ENCODE results near the gene MAP2K5.

MAP2K5 gene

GRCh38 chr15:67779549-67780111, 237.1 kb downstream of the MAP2K5 start:
- Histone ChIP-seq H3K9me2 (replicated peaks; ENCODE audit: low read depth, low read length) (no peaks in the 10 kb centered on the region), H3K9ac (ENCODE audit: low read depth, low read length, poor library complexity, severe bottlenecking) (peak overlapping the region; percentile 91), H3K4me1 (ENCODE audit: insufficient read depth, low read length, poor library complexity, severe bottlenecking) (peaks cover 79% of the 10 kb centered on the region), H3K36me3 (ENCODE audit: insufficient read depth, low read length) (no peaks in the 10 kb centered on the region), H3F3A (ENCODE audit: low read depth) (peaks cover 7% of the 10 kb centered on the region), H3K79me2 (ENCODE audit: insufficient read depth, low read length) (peaks cover 30% of the 10 kb centered on the region), H3K4me3 (ENCODE audit: low read length, poor library complexity, severe bottlenecking) (peak overlapping the region; percentile 12), H2AFZ (ENCODE audit: low read length) (no peak overlapping the region), H3K27me3 (ENCODE audit: insufficient read depth, low read length, poor library complexity, severe bottlenecking) (no peaks in the 10 kb centered on the region), H4K20me1 (ENCODE audit: insufficient read depth, low read length, poor library complexity, severe bottlenecking) (no peaks in the 10 kb centered on the region), H3K9me3 (ENCODE audit: insufficient read depth, low read depth, low read length) (no peaks in the 10 kb centered on the region), H3K4me2 (ENCODE audit: low read depth, low read length, poor library complexity, severe bottlenecking) (peak overlapping the region; percentile 77)
- TF ChIP-seq CTCF (conservative IDR thresholded peaks at IDR 0.05; ENCODE audit: low read length) (no peak), EZH2phosphoT487 (IDR thresholded peaks at IDR 0.05; ENCODE audit: borderline replicate concordance) (no peak)

- Histone ChIP-seq H3K4me1 (ENCODE audit: insufficient read depth, low read length, poor library complexity, severe bottlenecking) (peaks cover 82% of the 10 kb centered on the region), H2AFZ (ENCODE audit: low read length) (no peak overlapping the region), H3K9me2 (replicated peaks; ENCODE audit: low read depth, low read length) (no peaks in the 10 kb centered on the region), H3K27me3 (ENCODE audit: insufficient read depth, low read length, poor library complexity, severe bottlenecking) (no peaks in the 10 kb centered on the region), H3K79me2 (ENCODE audit: insufficient read depth, low read length) (peaks cover 30% of the 10 kb centered on the region), H4K20me1 (ENCODE audit: insufficient read depth, low read length, poor library complexity, severe bottlenecking) (no peaks in the 10 kb centered on the region), H3K4me3 (ENCODE audit: low read length, poor library complexity, severe bottlenecking) (no peak overlapping the region), H3K36me3 (ENCODE audit: insufficient read depth, low read length) (no peaks in the 10 kb centered on the region), H3K9ac (ENCODE audit: low read depth, low read length, poor library complexity, severe bottlenecking) (peak overlapping the region; percentile 91), H3F3A (ENCODE audit: low read depth) (peaks cover 10% of the 10 kb centered on the region), H3K9me3 (ENCODE audit: insufficient read depth, low read depth, low read length) (no peaks in the 10 kb centered on the region), H3K4me2 (ENCODE audit: low read depth, low read length, poor library complexity, severe bottlenecking) (peak overlapping the region; percentile 77)
- no peak for TF ChIP-seq CTCF (conservative IDR thresholded peaks at IDR 0.05; ENCODE audit: low read length)
These were observed 238.6 kb downstream of the MAP2K5 start for GRCh38 chr15:67781061-67781460.

- peaks cover 30% of the 10 kb centered on the region for H3K79me2 ChIP-seq (ENCODE audit: insufficient read depth, low read length)
- peak overlapping the region; percentile 77 for H3K4me2 ChIP-seq (ENCODE audit: low read depth, low read length, poor library complexity, severe bottlenecking)
- H4K20me1 ChIP-seq (ENCODE audit: insufficient read depth, low read length, poor library complexity, severe bottlenecking) = no peaks in the 10 kb centered on the region
- H3K36me3 ChIP-seq (ENCODE audit: insufficient read depth, low read length) = no peaks in the 10 kb centered on the region
- no peak overlapping the region for H2AFZ ChIP-seq (ENCODE audit: low read length)
- peak overlapping the region; percentile 75 for H3K4me3 ChIP-seq (ENCODE audit: low read length, poor library complexity, severe bottlenecking)
- no peak for TF ChIP-seq EZH2phosphoT487 (IDR thresholded peaks at IDR 0.05; ENCODE audit: borderline replicate concordance)
- H3K27me3 ChIP-seq (ENCODE audit: insufficient read depth, low read length, poor library complexity, severe bottlenecking) = no peaks in the 10 kb centered on the region
- H3K4me1 ChIP-seq (ENCODE audit: insufficient read depth, low read length, poor library complexity, severe bottlenecking) = peaks cover 92% of the 10 kb centered on the region
- no peaks in the 10 kb centered on the region for H3K9me2 ChIP-seq (replicated peaks; ENCODE audit: low read depth, low read length)
- peak overlapping the region; percentile 91 for H3K9ac ChIP-seq (ENCODE audit: low read depth, low read length, poor library complexity, severe bottlenecking)
- peaks cover 10% of the 10 kb centered on the region for H3F3A ChIP-seq (ENCODE audit: low read depth)
- no peaks in the 10 kb centered on the region for H3K9me3 ChIP-seq (ENCODE audit: insufficient read depth, low read depth, low read length)
These were observed 239.6 kb downstream of the MAP2K5 start for GRCh38 chr15:67781907-67782690.
